Natural killer cell treated with Interleukin-12 subunit alpha and Interleukin-12 subunit beta and Interleukin-15 and Interleukin-18, amount 100 ng/mL, for 72 hours (primary cell): ENCODE measurements around the gene SUMF2. TPM values are rescaled to one million over a fixed set of nuclear protein-coding genes. Genes with fewer than 3 reads are reported as not detected.
"Not testable (repeated sequence)": the region's sequence is repeated elsewhere in the genome, so short reads cannot be mapped to it uniquely, and the experiment has no call there.

Experiments used
- ATAC-seq, 2 donors: fragments of 150-1000 bp; cut with Tn5 transposase in 1 of 2; sonication (Bioruptor Pico), chemical (Tn5 transposase) in 1 of 2; 2 replicates each; pipeline ENCODE4 v1.10.0; 2021
- DNase-seq: peaks from one replicate; pipeline ENCODE4 v3.0.0; 2022; ENCODE audit warnings: low spot score
- H3K27ac Mint-ChIP-seq, 2 donors: 1 replicate in 1 of 2; 2 replicates in 1 of 2; pipeline ENCODE4 v1.8.0; 2022; ENCODE audit warnings: mixed read lengths in 2 of 2, mild to moderate bottlenecking in 1 of 2, moderate library complexity in 1 of 2
- H3K27me3 Mint-ChIP-seq, 2 donors: 1 replicate in 1 of 2; 2 replicates in 1 of 2; pipeline ENCODE4 v1.8.0; 2022; ENCODE audit warnings: mixed read lengths in 2 of 2
- H3K36me3 Mint-ChIP-seq: one replicate; pipeline ENCODE4 v1.8.0; 2022; ENCODE audit warnings: mixed read lengths
- H3K4me1 Mint-ChIP-seq, 2 donors: 1 replicate in 1 of 2; 2 replicates in 1 of 2; pipeline ENCODE4 v1.8.0; 2022; ENCODE audit warnings: low read depth in 2 of 2, mixed read lengths in 2 of 2, mild to moderate bottlenecking in 1 of 2
- H3K4me3 Mint-ChIP-seq: one replicate; pipeline ENCODE4 v1.8.0; 2022; ENCODE audit warnings: mixed read lengths
- H3K9me3 Mint-ChIP-seq: 2 replicates; pipeline ENCODE4 v1.8.0; 2022; ENCODE audit warnings: mixed read lengths
- total RNA-seq, 2 donors: library from RNA; stranded (reverse); gene quantifications; one replicate each; pipeline ENCODE4 v1.2.3, GENCODE V29; 2022

SUMF2 gene
- total RNA-seq: 100 to 1,000 TPM; 101 to 117 TPM

DNA sequence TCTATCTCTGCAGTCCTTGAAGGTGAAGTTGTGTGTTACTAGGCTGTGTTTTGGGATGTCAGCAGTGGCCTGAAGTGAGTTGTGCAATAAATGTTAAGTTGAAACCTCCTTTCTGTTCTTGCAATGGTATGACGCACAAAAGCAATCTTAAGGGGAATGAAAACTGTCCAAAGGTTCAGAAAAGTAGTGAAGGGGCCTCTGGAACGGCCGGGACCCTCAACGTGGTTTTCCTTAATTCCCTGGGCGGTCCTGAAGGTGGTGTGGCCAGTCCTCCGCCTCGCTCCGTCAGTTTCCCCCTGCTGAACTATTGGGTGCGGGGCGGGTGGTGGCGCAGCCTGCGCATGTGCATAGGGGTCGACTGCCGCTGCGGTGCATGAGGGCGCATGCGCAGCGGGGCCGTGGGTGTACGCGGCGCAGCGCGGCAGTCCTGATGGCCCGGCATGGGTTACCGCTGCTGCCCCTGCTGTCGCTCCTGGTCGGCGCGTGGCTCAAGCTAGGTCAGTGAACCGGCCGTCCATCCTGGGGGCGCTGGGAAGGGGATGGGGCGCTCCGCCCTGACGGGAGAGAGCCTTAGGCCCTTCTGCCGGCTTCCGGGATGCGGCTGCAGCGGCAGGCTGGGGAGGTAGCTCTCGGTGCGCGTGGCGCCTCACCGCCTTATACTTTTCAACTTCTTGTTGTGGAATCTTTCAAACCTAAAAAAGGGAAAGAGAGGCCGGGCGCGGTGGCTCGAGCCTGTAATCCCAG, at the start of gene SUMF2:
Gene SUMF2 (plus strand): TSS at position 405 of the 744 bp plus-strand sequence. CDS start 26 bp downstream, at position 431.
- H3K27me3 Mint-ChIP-seq: no peaks in the 10 kb centered on the region
- H3K9me3 Mint-ChIP-seq: no peaks in the 10 kb centered on the region
- DNase-seq (peak; percentile 94), ATAC-seq (peak; percentile 95 to 96)
- H3K4me3 Mint-ChIP-seq: peak within 1 kb of the TSS; percentile 91
- peaks cover 34% of the 10 kb centered on the region for H3K36me3 Mint-ChIP-seq
- peak within 1 kb of the TSS; percentile 92 to 98 for H3K27ac Mint-ChIP-seq
- H3K4me1 Mint-ChIP-seq: peaks cover 25 to 29% of the 10 kb centered on the region in 2 donors

DNA sequence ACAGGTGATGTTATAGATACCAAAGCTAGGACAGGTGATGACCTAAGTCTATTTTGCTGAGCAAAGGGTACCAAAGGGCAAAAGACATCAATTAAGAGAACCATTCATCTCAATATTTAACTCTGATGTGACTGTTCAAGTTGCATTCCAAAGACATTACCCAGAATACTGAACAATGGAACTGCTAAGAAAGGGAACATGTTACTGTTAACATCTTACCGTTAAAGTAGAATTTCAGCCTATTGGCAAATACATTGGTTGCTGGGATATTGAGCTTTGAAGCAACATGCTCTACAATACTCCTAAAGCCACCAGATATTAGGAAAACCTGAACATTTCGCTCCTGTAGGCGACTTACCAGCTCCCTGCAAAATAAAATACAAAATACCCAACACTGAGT, 47.1 kb upstream of the SUMF2 start:
- not testable (repeated sequence) for DNase-seq

DNA sequence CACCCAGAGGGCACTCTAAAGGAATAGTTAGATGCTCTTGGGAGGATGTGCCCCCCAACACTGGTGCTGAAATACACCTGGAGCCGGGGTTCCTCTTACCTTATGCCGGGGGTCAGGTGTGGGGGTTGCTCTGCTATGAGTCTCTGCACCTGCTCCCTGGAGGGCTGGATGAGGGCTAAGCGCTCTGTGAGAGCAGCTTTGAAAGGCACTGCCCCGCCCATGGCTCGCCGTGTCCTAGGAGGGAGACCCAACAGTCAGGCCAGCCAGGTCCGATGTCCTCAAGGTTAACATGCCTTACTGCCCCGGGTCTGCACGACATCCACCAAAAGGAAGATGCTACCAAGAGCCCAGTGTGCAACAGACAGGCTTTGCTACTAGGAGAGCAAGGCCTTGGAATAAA, 44.6 kb upstream of the SUMF2 start:
- ATAC-seq: no peak
- no peaks in the 10 kb centered on the region for H3K36me3 Mint-ChIP-seq
- H3K27me3 Mint-ChIP-seq: no peaks in the 10 kb centered on the region
- no peaks in the 10 kb centered on the region for H3K9me3 Mint-ChIP-seq
- no peak overlapping the region for H3K4me3 Mint-ChIP-seq
- no peak for DNase-seq
- no peak overlapping the region for H3K27ac Mint-ChIP-seq
- H3K4me1 Mint-ChIP-seq: no peaks in the 10 kb centered on the region

More for the DNA sequence above, 47.1 kb upstream of the SUMF2 start:
- not testable (repeated sequence) for H3K36me3 Mint-ChIP-seq, H3K4me3 Mint-ChIP-seq, H3K27me3 Mint-ChIP-seq, H3K9me3 Mint-ChIP-seq, H3K4me1 Mint-ChIP-seq, ATAC-seq, H3K27ac Mint-ChIP-seq

DNA sequence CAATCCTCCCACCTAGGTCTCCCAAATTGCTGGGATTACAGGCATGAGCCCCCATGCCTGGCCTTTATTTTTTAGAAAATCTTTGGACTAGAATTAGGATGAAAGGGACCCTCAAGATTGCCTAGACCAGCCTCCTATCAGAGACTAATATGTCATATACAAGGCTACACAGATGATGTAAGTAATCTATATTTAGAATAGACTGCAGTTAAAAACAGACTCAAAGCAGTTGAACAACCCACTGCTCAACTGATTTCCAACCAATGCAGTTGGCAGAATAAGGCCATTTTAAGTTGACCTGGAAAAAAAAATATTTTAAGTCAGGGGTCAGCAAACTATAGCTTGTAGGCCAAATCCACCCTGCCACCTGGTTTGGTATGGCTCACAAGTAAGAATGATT, 40.6 kb upstream of the SUMF2 start:
- no peaks in the 10 kb centered on the region for H3K36me3 Mint-ChIP-seq
- no peaks in the 10 kb centered on the region for H3K9me3 Mint-ChIP-seq
- ATAC-seq: no peak
- no peak for DNase-seq
- H3K27ac Mint-ChIP-seq: no peak overlapping the region
- no peaks in the 10 kb centered on the region for H3K4me1 Mint-ChIP-seq
- H3K4me3 Mint-ChIP-seq: no peak overlapping the region
- H3K27me3 Mint-ChIP-seq: no peaks in the 10 kb centered on the region

DNA sequence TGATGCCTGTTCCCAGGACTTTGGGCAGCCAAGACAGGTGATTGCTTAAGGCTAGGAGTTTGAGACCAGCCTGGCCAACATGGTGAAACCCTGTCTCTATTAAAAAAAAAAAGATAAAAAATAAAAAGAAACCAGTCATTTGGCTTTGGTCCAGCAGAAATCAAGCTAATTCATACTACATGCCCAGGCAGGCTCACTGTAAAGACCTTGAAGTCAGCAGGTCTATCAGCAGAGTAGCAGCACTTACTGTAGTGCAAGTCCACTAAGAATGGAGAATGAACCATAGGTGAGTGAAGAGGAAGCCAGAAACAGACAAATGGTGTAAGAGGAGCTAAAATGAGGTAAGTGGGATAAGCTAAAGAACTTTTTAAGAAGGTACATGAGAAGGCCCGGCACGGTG, 37.5 kb upstream of the SUMF2 start:
- Mint-ChIP-seq H3K4me1 (no peaks in the 10 kb centered on the region), H3K27ac (no peak overlapping the region)

DNA sequence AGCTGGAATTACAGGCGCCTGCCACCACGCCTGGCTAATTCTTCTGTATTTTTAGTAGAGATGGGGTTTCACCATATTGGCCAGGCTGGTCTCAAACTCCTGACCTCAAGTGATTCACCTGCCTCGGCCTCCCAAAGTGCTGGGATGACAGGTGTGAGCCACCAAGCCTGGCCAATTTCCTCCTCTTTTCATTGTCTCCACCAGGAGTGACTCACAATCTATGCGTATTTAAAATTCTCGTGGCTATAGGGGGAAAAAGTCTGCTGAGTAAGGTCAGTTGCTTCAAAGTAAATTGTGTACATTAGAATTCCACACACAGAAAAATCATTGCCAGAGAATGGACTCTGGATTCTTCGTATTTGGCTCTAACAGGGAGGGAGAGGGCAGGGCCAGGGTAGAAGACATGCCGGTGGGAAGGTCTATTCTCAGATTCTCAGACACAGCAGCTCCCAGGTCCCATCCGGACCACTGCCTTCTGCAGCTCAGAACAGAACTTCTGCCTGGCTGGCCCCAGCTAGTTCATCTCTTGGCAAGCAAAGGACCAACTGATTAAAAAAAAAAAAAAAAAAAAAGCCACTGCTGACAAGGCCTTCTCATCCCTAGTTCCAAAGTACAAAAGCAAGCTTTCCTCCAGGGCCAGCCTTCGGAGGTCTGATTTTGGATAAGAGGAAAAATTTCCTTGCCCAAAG, 35.0 kb upstream of the SUMF2 start:
- Mint-ChIP-seq H3K9me3 (no peaks in the 10 kb centered on the region), H3K36me3 (no peaks in the 10 kb centered on the region), H3K4me1 (peaks cover 4 to 6% of the 10 kb centered on the region in 2 donors), H3K4me3 (no peak overlapping the region), H3K27ac (no peak overlapping the region), H3K27me3 (no peaks in the 10 kb centered on the region)
- ATAC-seq: no peak
- no peak for DNase-seq

More for the DNA sequence above, 37.5 kb upstream of the SUMF2 start:
- no peak for DNase-seq
- H3K9me3 Mint-ChIP-seq: no peaks in the 10 kb centered on the region
- H3K36me3 Mint-ChIP-seq: no peaks in the 10 kb centered on the region
- no peak overlapping the region for H3K4me3 Mint-ChIP-seq
- H3K27me3 Mint-ChIP-seq: no peaks in the 10 kb centered on the region
- no peak for ATAC-seq

DNA sequence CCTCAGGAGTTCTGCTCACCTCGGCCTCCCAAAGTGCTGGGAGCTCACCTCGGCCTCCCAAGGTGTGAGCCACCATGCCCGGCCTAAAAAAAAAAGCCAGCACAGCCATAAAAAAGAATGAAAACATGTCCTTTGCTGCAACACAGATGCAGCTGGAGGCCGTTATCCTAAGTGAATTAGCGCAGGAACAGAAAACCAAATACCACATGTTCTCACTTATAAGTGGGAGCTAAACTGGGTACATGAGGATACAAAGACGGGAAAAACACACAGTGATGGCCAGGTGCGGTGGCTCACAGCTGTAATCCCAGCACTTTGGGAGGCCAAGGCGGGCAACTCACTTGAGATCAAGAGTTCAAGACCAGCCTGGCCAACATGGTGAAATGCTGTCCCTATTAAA, 33.7 kb upstream of the SUMF2 start:
- no peaks in the 10 kb centered on the region for H3K9me3 Mint-ChIP-seq
- ATAC-seq: no peak
- peaks cover 4 to 6% of the 10 kb centered on the region in 2 donors for H3K4me1 Mint-ChIP-seq
- H3K27me3 Mint-ChIP-seq: no peaks in the 10 kb centered on the region
- H3K27ac Mint-ChIP-seq: no peak overlapping the region
- H3K4me3 Mint-ChIP-seq: no peak overlapping the region
- DNase-seq: no peak
- H3K36me3 Mint-ChIP-seq: no peaks in the 10 kb centered on the region

DNA sequence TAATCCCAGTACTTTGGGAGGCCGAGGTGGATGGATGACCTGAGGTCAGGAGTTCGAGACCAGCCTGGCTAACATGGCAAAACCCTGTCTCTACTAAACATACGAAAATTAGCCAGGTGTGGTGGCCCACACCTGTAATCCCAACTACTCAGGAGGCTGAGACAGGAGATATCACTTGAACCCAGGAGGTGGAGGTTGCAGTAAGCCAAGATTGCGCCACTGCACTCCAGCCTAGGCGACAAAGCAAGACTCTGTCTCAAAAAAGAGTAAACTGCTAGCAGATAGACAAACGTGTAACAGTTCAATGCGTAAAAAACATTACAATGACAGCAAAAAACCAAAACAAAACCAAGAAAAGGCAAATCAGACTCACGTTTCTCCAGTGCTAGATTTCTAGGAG, 32.5 kb upstream of the SUMF2 start:
- not testable (repeated sequence) for H3K9me3 Mint-ChIP-seq, H3K4me1 Mint-ChIP-seq, DNase-seq, H3K36me3 Mint-ChIP-seq, H3K27me3 Mint-ChIP-seq, ATAC-seq
- H3K27ac Mint-ChIP-seq: peak overlapping the region in 1 of 2 donors; percentile 3
- peak overlapping the region; percentile 16 for H3K4me3 Mint-ChIP-seq

DNA sequence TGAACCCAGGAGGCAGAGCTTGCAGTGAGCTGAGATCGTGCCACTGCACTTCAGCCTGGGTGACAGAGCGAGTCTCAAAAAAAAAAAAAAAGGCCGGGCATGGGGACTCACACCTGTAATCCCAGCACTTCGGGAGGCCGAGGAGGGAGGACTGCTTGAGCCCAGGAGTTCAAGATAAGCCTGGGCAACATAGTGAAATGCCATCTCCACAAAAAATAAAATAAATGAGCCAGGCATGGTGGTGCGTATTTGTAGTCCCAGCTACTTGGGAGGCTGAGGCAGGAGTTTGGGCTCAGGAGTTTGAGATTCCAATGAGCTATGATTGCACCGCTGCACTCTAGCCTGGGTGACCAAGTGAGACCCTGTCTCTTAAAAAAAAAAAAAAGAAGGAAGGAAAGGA, 31.5 kb upstream of the SUMF2 start:
- H3K36me3 Mint-ChIP-seq, DNase-seq, H3K27ac Mint-ChIP-seq, ATAC-seq, H3K4me1 Mint-ChIP-seq, H3K27me3 Mint-ChIP-seq, H3K9me3 Mint-ChIP-seq, H3K4me3 Mint-ChIP-seq: not testable (repeated sequence)

DNA sequence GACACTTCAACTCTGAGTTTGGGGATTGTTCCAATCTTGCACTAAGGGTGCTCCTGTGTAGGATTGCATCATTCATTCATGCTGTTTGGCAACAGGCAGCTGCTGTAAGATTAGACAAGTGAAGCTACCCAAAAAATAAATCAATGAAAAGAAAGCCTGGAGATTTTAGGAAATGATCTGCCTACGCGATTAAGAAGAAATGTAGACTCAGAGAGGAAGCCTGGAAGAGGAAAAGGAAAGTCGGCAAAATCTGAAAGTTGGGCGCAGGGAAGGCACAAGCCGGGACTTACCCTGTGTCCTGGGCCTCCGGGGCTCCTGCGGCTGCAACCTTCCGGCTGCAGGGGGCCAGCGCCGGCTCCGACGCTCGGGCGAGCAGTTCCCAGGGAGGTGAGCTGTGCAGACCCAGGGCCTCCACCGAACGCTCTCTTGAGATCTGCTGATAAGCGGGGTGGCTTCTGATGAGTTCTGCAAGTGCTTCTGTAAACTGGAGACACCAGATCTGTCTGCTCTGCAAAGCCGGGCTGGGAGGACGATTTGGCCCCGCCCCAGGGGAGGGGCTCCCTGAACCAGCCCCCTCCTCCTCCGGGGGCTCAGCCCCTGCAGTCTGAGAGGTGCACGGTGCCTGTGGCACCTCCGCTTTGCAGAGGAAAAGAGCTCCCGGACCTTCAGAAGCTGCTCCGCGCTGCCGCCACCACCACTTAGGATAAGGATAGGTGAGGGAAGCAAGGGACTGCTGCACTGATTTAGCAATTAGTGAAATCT, 30.2 kb upstream of the SUMF2 start:
- Mint-ChIP-seq H3K36me3 (no peaks in the 10 kb centered on the region), H3K4me1 (peaks cover 4 to 6% of the 10 kb centered on the region in 2 donors), H3K27me3 (no peaks in the 10 kb centered on the region), H3K9me3 (no peaks in the 10 kb centered on the region), H3K4me3 (peak overlapping the region; percentile 91), H3K27ac (peak overlapping the region; percentile 43 to 72)
- ATAC-seq (peak; percentile 93), DNase-seq (peak; percentile 64)

DNA sequence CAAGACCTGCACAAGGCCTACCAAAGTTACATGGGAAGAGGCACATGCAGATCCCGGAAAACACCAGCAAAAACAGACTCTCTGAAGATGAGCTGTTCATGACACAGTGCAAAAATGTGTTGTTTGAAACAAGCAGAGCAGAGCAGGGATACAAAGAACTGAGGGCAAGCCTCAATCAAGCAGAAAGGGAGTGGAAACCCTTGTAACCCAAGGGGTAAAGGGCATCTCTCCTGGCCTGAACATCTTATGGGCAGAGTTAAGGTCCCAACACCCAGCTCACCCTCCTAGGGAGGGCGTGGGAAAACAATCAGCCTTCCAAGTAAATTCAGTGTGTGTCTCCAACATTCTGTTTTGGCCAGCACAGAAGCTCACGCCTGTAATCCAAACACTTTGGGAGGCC, 23.4 kb upstream of the SUMF2 start:
- no peaks in the 10 kb centered on the region for H3K4me1 Mint-ChIP-seq
- H3K27me3 Mint-ChIP-seq: no peaks in the 10 kb centered on the region
- DNase-seq (no peak), ATAC-seq (no peak)
- no peak overlapping the region for H3K27ac Mint-ChIP-seq
- no peak overlapping the region for H3K4me3 Mint-ChIP-seq
- no peaks in the 10 kb centered on the region for H3K9me3 Mint-ChIP-seq
- H3K36me3 Mint-ChIP-seq: no peaks in the 10 kb centered on the region

DNA sequence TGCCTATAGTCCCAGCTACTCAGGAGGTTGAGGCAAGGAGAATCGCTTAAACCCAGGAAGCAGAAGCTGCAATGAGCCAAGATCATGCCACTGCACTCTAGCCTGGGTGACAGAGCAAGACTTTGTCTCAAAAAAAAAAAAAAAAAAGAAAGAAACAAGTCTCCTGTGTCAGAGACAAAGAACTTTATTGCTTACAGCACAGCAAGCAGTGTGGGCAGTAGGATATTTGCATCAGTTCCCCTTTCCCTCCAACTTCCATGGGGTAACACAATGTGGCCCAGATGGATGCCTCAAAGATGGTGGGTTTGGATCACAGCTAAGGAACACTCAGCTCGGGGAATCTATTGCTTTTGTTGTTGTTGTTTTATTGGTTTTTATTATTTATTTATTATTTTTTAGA, 18.3 kb upstream of the SUMF2 start:
- not testable (repeated sequence) for H3K9me3 Mint-ChIP-seq, ATAC-seq, H3K4me1 Mint-ChIP-seq, H3K27me3 Mint-ChIP-seq, H3K27ac Mint-ChIP-seq, DNase-seq, H3K4me3 Mint-ChIP-seq, H3K36me3 Mint-ChIP-seq

DNA sequence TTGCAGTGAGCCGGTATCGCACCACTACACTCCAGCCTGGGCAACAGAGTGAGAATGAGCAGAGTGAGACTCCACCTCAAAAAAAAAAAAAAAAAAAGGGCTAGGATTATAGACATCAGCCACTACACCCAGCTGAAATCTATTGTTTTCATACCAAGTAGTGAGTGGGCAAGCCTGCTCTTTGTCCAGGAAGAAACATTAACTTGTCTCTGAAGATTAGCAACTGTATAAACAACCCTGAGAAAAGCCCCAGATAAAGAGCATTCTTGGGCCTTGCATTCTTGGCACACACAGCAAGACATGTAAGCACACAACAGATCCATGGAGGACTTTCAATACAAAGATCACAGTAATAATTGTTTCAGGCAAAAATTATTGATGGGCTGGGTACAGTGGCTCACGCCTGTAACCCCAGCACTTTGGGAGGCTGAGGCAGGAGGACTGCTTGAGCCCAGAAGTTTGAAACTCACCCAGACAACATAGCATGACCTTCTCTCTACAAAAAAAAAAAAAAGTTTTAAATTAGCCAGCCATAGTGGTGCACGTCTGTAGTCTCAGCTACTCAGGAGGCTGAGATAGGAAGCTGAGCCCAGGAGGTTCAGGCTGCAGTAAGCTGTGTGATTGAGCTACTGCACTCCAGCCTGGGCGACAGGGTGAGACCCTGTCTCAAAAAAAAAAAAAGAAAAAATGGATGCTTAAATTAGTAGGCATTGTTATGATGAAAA, 17.2 kb upstream of the SUMF2 start:
- no peak overlapping the region for H3K4me3 Mint-ChIP-seq
- peaks cover 7% of the 10 kb centered on the region in 2 donors for H3K4me1 Mint-ChIP-seq
- peak overlapping the region in 1 of 2 donors; percentile 64 for H3K27ac Mint-ChIP-seq
- no peaks in the 10 kb centered on the region for H3K36me3 Mint-ChIP-seq
- H3K27me3 Mint-ChIP-seq: no peaks in the 10 kb centered on the region
- H3K9me3 Mint-ChIP-seq: no peaks in the 10 kb centered on the region
- no peak for ATAC-seq
- DNase-seq: no peak
